Activated T-cell treated with anti-CD3 and anti-CD28 coated beads, Interleukin-2, amount 50 U/mL, for 48 hours (primary cell): Measurements from ENCODE around the gene TAGLN2.
A peak's percentile ranks its signal among the peaks of the same experiment; 100 is the strongest.

Experiments
- DNase-seq, 2 experiments: peaks; one replicate each; pipeline ENCODE4 v3.0.0-alpha.2; 2020

TAGLN2 gene

DNA sequence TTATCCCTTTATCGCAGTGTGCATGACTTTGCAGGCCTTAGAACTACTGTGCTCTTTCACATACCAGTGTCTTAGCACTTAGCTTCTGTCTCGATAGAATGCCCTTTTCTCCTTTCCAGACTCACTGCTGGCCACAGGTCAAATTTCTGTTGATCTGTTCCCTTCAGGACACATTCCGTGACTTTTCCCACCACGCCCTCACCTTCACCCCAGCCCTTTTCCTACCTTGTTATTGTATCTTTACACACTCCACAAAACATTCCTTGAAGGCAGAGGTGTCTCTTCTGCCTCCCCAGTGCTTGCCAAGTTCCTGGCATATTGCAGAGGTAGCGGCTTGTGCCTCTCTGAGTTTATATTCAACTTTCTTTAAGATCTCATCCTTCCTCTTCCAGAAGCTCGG, 23.8 kb upstream of the TAGLN2 start:
- DNase-seq, result no peak

DNA sequence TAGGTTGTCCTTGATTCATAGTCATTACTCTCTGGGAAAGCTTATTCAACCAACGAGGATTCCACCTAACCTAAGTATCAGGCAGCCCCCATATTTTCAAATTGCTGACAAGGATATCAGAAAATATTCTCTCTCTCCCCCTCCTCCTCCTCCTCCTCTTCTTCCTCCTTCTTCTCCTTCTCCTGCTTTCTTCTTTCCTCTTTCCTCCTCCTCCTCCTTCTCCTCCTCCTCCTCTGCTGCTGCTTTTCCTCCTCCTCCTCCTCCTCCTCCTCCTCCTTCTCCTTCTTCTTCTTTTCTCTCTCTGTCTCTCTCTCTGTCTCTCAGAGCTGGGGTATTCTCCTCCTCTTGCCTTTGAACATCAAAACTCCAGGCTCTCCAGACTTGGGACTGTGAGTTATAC, 22.6 kb upstream of the TAGLN2 start:
- DNase-seq, result no peak

DNA sequence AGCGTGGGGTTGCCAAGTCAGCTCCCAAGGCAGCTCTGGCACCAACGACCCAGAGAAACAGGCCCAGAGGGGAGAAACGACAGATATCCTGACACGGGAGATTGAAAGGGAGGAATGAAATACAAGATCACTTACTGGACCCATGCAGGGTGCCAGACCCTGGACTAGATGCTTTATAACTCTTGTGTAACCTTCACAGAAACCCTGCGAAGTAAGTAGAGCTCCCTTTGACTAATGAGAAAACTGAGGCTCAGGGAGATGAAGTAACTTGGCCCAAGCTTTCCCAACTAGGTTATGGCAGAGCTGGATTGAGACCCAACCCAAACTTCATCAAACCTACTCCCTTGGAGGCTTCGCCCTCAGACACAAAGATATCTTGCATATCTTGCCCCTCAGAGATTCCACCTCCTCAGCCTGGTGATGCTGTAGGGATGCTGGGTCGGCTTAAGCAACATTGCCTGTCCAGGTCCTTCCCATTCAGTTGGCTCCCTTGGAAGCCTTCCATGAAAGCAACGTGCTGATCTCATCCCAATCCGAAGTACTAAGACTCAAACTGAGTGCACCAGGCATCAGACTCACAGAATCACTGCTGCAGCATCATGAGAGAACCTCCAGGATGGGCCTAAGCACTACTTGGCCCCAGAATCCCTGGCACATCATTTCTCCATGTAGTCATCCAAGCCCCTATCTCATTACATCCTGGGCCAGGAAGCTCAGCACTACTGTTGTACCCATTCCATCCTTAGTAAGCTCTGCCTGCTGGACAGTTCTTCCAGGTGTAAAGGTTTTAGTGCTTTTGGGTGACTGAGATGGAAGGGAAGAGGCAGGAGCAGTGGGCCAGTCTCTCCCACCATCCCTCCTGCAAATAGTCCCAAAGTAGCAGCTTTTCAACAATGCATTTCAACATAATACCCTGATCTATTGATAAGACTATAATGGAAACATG, 21.2 kb upstream of the TAGLN2 start:
- DNase-seq, result no peak

DNA sequence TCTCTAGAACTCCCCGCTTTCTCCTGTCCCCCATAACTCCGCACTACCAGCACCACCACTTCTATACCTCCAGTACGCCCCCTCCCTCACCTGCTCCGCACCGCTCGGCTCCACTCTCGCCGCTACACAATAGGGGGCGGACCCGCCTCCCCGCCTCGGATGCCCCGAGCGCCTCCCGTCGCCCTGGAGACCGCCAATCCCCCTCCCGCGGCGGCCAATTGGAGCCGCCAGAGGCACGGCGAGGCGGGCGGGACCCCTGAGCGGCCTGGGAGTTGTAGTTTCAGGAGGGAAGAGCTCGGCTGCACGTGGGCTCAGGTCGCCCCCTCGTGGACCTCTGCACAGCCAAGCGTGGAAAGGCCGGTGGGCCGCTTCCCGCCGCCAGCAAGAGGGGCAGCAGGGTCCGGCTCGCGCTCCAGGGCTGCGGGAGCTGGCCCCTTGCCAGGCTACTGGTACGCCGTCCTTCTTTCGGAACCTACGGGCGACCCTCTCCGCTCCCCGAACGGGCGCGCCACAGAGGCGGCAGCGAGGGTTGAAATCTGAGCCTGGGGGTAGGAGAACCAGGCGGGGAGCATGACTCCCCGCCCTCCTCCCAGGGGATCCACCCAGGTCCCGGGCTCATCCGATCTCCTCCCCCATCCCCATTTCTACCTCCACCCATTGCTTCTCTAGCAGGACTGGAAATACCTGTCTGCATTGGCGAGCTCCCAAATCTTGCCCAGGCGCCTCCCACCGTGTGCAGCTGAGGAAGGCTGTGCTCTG, 20.4 kb upstream of the TAGLN2 start, which contains the start of gene IGSF9:
Gene IGSF9, minus strand, starts transcription at position 131 of the 759 bp plus-strand sequence. CDS start 2,159 bp downstream, outside the sequence.
- peak; percentile 78 to 81 for DNase-seq

DNA sequence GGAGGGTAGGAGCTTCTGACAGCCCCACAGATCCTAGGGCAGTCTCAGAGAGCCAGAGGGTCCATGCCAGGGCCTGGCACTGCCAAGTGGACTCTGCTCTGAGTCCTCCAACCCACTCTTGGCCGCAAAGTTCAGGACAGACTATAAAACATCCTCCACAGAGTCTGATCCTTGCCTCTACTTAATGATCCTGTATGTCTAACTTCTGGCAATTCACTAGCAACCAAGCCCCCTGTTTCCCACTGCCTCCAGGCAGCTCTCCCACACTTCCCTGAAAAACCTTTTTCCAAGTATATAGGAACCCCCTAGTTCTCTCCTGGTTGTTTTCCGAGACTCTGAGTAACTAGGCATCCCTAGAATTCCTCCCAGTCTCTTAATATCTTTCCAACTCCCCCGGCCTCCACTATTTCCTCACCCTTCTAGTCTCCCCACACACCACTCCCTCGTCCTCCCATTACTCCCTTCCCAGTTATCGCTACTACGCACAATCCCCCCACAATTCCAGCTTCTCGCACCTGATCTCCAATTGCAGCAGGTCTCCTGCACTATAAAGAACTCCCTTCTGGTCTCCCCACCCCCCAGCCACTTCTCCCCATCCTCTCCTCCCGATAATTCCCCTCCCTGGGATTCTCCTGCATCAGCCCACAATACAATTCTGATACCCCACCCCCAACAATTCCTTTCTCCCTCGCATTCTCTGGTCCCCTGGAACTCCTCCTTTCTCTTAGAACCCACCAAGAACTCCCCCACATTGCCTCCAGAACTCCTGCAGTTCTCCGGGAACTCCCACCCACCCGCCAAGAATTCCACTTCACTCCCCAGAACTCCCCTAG, 19.5 kb upstream of the TAGLN2 start:
- no peak for DNase-seq

DNA sequence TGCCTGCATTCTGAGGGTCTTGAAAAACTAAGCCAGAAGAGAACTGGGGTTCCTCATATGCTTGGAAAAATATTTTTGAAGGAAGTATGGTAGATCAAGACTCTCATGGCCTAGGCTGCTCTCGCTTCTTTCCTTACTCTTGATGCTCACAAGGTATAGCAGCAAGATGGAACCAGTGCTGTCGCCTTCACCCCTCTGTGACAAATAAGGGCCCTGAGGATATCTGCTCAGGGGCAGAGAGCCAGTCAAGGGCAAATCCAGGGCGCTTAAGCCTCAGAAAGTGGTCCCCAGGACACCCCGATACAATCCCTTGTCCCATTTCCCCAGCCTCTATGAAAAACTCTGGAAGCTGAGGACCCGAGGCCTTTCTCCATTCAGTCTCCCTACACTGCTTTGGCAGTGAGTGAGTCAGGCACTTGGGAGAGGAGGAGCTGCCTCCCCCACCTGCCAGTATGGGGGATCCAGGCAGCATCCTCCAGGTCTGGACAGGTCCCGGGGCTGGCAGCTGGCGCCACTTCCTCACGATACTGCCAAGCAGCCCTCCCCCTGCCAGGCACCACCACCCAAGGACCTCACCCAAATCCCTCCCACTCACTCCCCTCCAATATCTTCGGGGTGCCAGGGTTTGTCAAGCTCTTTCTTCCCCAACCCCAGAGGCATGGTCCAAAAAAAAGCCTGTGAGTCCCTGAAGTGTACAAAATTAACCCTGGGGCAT, 18.8 kb upstream of the TAGLN2 start:
- DNase-seq, result no peak

DNA sequence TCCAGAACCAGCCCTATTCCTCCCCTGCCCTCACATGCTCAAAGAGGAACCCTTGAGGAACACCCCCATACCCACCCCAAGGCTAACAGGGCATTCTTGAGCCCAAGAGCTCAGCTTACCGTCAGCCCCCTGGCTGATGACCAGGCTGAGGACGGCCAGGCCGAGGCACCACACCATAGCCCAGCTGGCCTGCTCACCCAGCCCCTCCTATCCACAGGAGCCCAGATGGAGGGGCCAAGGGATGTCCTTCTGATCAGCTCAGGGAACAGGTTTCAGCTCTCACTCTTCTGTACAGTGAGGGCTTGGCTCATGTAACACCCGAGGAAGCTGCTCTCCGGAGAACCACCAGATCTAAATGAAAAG, 18.0 kb upstream of the TAGLN2 start:
- no peak for DNase-seq

DNA sequence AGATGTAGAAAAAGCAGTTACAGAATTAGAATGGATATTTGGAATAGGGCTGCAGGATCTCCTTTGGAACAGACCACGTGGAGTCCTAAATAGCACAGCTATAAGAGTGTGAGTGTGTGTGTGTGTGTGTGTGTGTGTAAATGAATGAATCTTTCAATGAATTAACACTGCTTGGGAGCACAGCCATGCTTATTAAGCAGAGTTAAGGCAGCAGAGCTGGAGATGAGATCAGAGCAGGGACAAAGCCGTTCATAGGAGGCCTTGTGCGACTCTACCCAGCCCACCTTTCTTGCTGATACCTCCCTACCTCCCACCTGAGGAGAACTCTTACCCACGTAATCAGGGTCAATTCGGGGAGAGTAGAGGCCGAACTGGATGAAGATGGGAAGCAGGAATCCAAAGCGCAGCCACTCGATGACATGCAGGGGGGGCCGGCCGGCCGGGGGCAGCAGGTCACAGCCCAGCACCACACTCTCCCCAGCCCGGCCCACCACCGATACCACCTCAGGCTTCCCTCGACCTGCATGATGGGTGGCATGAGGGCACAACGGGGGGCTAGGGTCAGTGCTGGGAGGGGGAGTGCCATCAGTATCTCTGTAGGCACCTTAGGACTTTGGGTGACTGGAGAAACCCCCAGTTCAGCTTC, 17.4 kb upstream of the TAGLN2 start:
- no peak for DNase-seq

DNA sequence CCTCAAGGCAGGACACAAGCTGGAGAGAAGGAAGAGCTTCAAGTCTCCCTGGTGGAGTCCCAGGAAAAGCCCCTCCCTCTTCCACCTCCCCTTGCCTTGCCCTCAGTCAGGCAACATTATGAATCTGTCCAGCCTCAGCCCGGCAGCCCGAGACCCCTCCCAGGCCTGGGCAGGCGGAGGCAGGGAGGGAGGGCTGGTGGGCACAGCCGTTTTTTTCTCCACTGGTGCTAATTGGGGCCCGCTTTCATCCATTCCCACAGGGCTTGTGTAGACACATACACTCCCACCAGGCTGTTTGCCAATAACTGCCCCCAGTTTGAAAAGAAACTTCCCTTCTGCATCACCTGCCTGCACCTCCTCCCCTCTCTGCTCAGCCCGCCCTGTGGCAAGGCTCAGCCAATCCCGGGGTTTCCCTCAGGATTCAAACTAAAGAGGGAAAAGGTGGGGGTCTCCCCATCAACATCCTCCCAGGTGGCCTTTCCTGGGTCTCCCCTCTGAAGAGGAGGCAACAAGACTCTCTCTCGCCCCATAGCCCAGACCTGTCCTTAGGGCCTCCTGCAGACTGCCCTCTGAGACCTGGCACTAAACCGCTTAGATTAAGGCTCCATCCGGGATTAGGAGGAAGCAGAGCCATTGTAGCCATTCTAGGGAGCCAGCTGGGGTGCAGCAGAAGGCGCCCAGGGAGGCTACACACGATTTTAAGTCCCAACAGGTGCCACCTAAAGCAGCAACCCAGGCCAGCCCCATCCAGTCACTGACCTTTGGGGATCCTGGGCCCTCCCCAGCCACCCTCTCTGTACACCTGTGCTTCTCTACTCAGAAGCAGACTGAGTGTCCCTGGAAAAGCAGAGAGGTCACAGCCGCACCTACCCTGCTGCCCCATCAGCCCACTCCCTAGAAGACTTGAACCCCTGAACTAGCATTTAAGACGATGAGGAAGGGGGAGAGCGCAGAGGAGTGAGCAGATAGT, 16.6 kb upstream of the TAGLN2 start:
- no peak for DNase-seq

DNA sequence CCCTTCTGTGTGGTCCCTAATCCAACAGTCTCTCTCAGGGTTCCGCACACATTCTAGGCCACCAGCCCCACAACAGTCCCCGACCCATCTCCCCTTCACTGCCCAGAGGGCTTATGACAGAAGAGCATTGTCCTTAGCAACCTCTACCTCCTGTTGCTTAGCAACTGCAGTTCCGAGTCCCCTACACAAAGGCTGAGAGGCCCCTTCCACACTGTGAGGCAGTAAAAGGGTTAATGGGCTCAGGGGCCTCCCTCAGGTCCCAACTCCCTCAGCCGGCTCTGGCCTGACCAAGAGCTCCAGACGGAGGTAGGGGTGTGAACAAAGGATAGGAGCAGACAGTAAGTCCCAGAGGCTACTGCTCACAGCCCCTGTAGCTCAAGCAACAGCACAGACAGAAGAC, 15.8 kb upstream of the TAGLN2 start:
- no peak for DNase-seq

DNA sequence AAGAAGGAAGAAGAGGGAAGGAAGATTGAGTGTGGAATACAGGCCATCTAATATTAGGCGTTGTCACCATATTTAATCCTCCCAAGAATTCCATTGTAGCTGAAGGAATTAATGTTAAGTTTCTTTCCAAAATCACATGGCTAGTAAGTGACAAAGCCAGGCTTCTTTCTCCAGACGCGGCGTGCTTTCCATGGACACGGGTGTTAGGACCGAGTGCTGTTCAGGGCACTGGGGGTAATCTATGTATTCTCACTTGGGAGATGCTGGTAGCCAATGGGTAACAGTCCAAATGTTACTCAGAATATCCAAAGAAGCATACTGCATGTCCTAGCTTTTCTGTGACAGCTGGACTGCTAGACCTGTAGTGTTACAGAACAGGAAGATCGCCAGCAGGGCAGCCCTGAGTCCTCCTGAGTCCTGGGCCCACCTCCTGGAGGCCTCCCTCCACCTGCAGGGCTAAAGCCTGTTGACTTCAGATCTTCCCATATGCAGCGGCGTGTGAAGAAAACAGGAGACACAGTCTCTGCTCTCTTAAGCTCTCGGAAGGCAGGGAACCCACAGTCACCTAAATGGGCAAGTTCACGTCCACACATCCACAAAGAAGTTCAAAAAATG, 14.8 kb upstream of the TAGLN2 start:
- no peak for DNase-seq

DNA sequence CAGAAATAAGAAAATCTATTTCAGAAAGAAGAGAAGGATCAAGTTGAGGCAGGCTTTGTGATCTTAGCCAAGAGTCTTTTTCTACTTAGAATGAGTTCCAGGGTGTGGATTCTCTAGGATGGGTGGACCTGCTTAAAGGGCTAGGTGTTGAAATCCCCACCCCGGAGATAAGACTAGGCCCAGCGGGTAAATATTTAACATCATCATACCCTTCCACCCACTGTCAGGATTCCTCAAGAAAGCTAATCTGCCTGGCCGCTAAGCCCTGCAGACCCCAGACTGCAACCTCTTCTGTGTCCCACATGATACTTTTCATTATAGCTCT, 14.3 kb upstream of the TAGLN2 start:
- no peak for DNase-seq

DNA sequence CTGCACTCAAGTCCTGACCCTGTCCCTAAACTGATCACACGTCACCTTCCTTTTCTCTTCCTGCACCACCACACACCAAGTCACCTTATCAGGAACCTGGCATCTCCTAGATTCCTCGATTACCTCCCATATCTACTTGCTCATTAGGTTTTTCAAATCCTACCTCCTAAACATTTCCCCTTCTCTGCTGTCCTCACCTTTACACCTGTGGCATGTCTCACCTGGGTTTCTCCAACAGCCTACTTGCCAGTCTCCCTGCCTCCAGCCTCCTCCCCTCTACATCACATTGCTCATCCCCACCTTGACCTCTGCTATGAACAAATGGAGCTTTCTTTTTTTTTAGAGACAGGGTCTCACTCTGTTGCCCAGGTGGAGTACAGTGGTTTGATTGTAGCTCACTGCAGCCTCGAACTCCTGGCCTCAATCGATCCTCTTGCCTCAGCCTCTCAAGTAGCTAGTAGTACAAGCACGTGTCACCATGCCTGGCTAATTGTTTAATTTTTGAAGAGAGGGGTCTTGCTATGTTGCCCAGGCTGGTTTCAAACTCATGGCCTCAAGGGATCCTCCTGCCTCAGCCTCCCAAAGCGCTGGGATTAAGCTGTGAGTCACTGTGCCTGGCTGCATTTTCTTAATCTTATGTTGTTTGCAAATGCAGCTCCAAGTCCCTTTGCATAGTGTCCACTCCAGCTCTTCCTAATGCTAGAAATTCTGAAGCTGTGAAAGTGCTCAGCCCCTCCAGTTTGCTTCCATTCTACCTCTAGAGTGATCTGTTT, 13.8 kb upstream of the TAGLN2 start:
- no peak for DNase-seq

DNA sequence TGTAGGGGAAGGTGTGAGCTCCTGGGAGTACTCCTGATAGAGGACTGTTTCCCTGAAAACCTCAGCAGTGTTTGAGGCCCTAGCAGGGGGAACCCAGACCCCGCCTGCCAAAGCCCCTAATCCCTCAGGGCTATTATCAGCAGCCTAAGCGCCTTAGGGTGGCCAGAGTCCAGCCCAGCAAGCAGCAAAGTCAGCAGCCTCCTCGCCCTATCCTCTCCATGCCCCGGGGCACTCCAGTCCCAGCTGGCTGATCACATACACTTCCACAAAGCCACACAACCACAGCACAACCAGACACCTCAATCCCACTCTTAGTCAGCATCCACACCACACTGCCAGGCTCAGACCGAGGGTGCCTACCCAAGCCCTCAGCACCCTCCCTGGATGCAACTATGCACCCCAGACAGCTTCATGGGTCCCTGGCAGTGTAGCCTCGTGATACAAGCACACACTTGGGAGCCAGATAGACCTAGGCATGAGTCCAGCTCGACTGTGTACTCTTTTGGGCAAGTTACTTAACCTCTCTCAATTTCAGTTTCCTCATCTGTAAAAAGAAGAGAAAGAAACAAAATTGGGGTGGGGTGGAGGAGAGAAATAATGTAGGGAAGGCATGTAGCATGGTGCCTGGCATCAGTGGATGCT, 13.0 kb upstream of the TAGLN2 start:
- DNase-seq, result no peak

DNA sequence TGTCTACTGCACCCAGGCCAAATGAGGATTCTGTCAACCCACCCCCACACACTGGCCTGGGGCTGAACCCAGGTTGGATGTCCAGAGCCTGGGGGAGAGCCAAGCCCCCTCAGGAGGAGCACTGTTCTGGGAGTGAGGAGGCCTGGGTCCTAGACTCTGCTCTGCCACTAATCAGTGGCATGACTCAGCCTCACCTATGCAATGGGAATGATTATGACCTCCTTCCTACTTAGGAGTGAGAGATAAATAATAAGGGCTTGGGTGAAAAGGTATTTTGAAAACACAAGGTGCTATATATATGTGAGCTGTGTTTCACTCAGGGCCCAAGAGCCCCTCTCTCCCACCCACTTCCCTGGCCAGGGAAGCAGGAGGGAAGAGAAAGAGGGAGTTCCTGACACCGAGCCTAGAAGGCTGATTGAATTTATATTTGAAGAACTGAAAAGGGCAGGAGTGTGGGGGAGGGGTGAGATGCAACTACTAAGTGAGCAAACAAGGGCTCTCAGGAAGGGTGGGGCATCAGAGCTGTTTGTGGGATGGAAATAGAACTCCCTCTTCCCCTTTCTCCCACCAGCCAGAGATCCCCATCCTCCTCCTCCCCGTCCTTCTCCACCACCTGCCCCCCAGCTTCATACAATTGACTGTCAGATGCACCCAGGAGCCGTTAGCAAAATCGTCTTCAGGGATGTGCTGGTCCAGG, 11.9 kb upstream of the TAGLN2 start:
- DNase-seq, result no peak

DNA sequence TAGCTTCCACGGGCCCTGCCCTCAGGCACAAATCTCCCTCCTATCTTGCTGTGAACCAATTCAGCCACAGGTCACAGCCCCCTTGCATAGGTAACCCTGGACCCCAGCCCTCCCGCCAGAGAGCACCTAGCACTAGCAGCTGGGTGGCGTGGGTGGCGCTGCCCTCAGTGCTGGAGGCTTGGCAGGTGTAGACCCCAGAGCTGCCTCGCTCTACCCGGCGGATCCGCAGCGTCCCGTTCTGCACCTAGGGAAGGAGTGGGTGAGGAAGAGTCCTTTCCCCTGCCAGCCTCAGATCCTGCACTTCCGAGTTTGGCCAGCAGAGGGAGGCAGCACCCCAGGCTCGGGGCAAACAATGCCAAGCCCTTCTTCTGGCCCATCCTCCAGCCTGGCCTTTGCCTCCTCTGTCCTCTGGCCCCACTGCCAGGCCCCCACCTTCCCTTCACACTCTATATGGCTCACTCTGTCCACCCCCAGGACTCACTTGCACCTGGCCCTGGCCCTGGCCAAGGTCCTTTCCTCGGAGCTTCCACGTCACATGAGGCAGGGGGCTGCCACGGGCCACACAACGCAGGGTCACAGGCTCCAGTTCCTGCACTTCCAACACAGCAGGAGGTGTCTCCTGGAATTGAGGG, 11.1 kb upstream of the TAGLN2 start:
- DNase-seq, result peak; percentile 93 to 96

DNA sequence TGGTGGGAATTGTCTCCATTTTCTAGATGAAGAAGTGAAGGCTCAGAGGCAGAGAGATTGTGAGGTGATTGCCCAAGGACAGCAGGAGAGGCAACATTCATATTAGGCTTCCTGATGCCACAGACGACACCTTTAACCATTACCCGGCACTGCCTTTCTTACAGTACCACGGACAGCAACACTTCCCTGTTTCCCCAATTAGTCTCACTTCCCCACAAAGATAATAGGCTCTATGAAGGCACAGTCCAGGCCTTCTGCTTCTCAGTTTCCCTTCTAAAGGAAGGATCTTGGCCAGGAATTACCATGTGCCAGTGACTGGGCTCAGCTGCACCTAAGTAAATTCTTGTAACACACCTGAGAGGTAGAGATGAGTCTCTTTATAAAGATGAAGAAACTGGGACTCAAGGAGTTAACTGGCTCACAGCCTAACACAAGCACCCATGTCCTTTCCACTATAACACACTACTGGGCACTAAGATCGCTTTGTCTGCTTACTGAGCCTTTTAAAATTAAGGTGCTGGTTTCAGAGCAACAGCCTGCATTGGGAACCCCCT, 10.5 kb upstream of the TAGLN2 start:
- DNase-seq, result no peak

DNA sequence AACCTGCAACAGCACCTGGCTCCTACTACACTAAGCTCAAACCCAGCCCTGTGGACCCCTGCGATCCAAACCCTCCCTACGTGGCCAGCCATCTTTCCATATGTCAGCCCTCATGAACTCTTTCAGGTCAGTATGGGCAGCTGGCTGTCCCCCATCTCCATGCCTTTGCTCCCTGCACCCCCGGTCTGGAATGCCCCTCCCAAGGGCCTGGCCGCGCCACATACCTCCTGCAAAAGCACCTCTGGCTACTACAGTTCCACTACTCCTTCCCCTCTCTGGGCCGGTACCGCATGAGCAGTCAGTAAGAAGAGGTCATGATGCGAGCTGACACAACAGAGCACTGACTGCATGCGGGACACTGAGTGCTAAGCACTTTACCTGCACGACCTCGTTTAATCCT, 10.0 kb upstream of the TAGLN2 start:
- no peak for DNase-seq
